GM18519 (cell line): ENCODE results near the gene STAG3.
"Not testable (repeated sequence)": the region's sequence is repeated elsewhere in the genome, so short reads cannot be mapped to it uniquely, and the experiment has no call there.

Source experiments
- ATAC-seq: cut with Tn5 transposase; IDR thresholded peaks from one replicate; pipeline ENCODE4 v1.9.1; 2021; ENCODE audit warnings: mild to moderate bottlenecking, moderate library complexity; ENCODE audit not compliant: unreplicated experiment, low FRiP score

Gene STAG3

GRCh38 chr7:100177045-100178001 is at the start of gene STAG3, which contains the start of gene GPC2:
TSS of gene STAG3 (plus strand) at chr7:100177918. CDS start at chr7:100180557, 2,639 bp downstream.
TSS of gene GPC2 (minus strand) at chr7:100177381. CDS start at chr7:100177199, 182 bp downstream.
- peak; percentile 56 for ATAC-seq

GRCh38 chr7:100128637-100128963 is 49.1 kb upstream of the STAG3 start:
- no peak for ATAC-seq

- not testable (repeated sequence) for ATAC-seq
Measured at GRCh38 chr7:100130220-100130607, 47.5 kb upstream of the STAG3 start.

- no peak for ATAC-seq
Measured at GRCh38 chr7:100130608-100131453, 46.9 kb upstream of the STAG3 start.

GRCh38 chr7:100132126-100132525 is 45.6 kb upstream of the STAG3 start:
- no peak for ATAC-seq

- no peak for ATAC-seq
Measured at GRCh38 chr7:100132697-100133151, 45.0 kb upstream of the STAG3 start.

GRCh38 chr7:100137851-100138760 is 39.6 kb upstream of the STAG3 start:
- no peak for ATAC-seq

- ATAC-seq: no peak
Measured at GRCh38 chr7:100141555-100141949, 36.2 kb upstream of the STAG3 start.

- ATAC-seq: no peak
Measured at GRCh38 chr7:100142461-100142860, 35.3 kb upstream of the STAG3 start.

GRCh38 chr7:100146350-100146749 is 31.4 kb upstream of the STAG3 start:
- not testable (repeated sequence) for ATAC-seq

- ATAC-seq: no peak
Measured at GRCh38 chr7:100147278-100147677, 30.4 kb upstream of the STAG3 start.

- no peak for ATAC-seq
Measured at GRCh38 chr7:100148225-100148558, 29.5 kb upstream of the STAG3 start.

- ATAC-seq: peak; percentile 95
Measured at GRCh38 chr7:100148559-100149328, 29.0 kb upstream of the STAG3 start, which contains the start of gene LAMTOR4. TSS of gene LAMTOR4 (plus strand) at chr7:100148918. CDS start at chr7:100148973, 55 bp downstream.

GRCh38 chr7:100152404-100152803 is 25.3 kb upstream of the STAG3 start:
- ATAC-seq: no peak

GRCh38 chr7:100152937-100153666 is 24.6 kb upstream of the STAG3 start:
- no peak for ATAC-seq

GRCh38 chr7:100153708-100154535 is 23.8 kb upstream of the STAG3 start:
- ATAC-seq: no peak

- no peak for ATAC-seq
Measured at GRCh38 chr7:100154651-100155491, 22.8 kb upstream of the STAG3 start.
